SU-DHL-6 (cell line): Measurements from ENCODE around the gene HS2ST1.

Experiments
- H2AFZ ChIP-seq: fragments of 200-600 bp; sonication (generic); 2 replicates; pipeline ENCODE4 v1.6.1; 2014; ENCODE audit warnings: low read depth, mild to moderate bottlenecking, moderate library complexity, mixed read lengths, antibody characterized with exemption, low read length; ENCODE audit not compliant: severe bottlenecking
- H3F3A ChIP-seq: fragments of 200-600 bp; shearing (Covaris generic); 2 replicates; pipeline ENCODE4 v1.6.0; 2016; ENCODE audit warnings: antibody characterized with exemption, mild to moderate bottlenecking; ENCODE audit not compliant: insufficient read depth
- H3K27ac ChIP-seq: fragments of 200-600 bp; sonication (generic); 2 replicates; pipeline ENCODE4 v1.5.1; 2016; ENCODE audit warnings: low read depth, mild to moderate bottlenecking, low read length, moderate library complexity, mixed read lengths
- H3K27me3 ChIP-seq: fragments of 200-600 bp; sonication (generic), shearing (Covaris generic); 2 replicates; pipeline ENCODE4 v1.6.0; 2014; ENCODE audit warnings: mild to moderate bottlenecking, low read length
- H3K36me3 ChIP-seq: fragments of 200-600 bp; sonication (generic); 2 replicates; pipeline ENCODE4 v1.6.1; 2014; ENCODE audit warnings: mild to moderate bottlenecking, low read length, mixed read lengths
- H3K4me2 ChIP-seq: fragments of 300-600, 200-600 bp; shearing (Covaris generic), sonication (generic); 2 replicates; pipeline ENCODE4 v1.6.0; 2014; ENCODE audit warnings: low read length, low read depth, mild to moderate bottlenecking; ENCODE audit not compliant: poor library complexity, severe bottlenecking
- H3K4me3 ChIP-seq: fragments of 200-600 bp; sonication (generic); 2 replicates; pipeline ENCODE4 v1.5.1; 2014; ENCODE audit warnings: antibody characterized with exemption, low read length, mild to moderate bottlenecking, mixed read lengths; ENCODE audit not compliant: insufficient read depth, poor library complexity, severe bottlenecking
- H3K79me2 ChIP-seq: fragments of 200-600 bp; sonication (generic); 2 replicates; pipeline ENCODE4 v1.6.1; 2014; ENCODE audit warnings: mild to moderate bottlenecking, low read length, moderate library complexity; ENCODE audit not compliant: insufficient read depth
- H3K9ac ChIP-seq: fragments of 200-600 bp; sonication (generic); 2 replicates; pipeline ENCODE4 v1.7.0; 2014; ENCODE audit warnings: mild to moderate bottlenecking, low read length
- H3K9me2 ChIP-seq: fragments of 200-600 bp; sonication (generic); replicated peaks from 2 replicates; pipeline ENCODE4 v1.6.1; 2014; ENCODE audit warnings: low read length; ENCODE audit not compliant: insufficient read depth
- H3K9me3 ChIP-seq: fragments of 200-600 bp; sonication (generic); 2 replicates; pipeline ENCODE4 v1.6.1; 2014; ENCODE audit warnings: low read length, mixed read lengths; ENCODE audit not compliant: insufficient read depth
- H4K20me1 ChIP-seq: fragments of 200-600 bp; sonication (generic); 2 replicates; pipeline ENCODE4 v1.6.1; 2014; ENCODE audit warnings: low read depth, mild to moderate bottlenecking, antibody characterized with exemption, low read length, moderate library complexity, mixed read lengths
- EZH2phosphoT487 ChIP-seq: fragments of 200-600 bp; sonication (generic), shearing (Covaris generic); conservative IDR thresholded peaks from 2 replicates; pipeline ENCODE4 v1.6.1; 2018; ENCODE audit warnings: mild to moderate bottlenecking, antibody characterized with exemption, low read length, moderate library complexity, mixed read lengths
- TF ChIP-seq, protein P1 (sequence below): fragments of 200-600 bp; sonication (generic); IDR thresholded peaks from one replicate; pipeline ENCODE4 v1.5.1; 2017; ENCODE audit warnings: antibody characterized with exemption, mild to moderate bottlenecking, low read length, moderate library complexity; ENCODE audit not compliant: insufficient read depth, poor library complexity, severe bottlenecking

The HS2ST1 gene

DNA sequence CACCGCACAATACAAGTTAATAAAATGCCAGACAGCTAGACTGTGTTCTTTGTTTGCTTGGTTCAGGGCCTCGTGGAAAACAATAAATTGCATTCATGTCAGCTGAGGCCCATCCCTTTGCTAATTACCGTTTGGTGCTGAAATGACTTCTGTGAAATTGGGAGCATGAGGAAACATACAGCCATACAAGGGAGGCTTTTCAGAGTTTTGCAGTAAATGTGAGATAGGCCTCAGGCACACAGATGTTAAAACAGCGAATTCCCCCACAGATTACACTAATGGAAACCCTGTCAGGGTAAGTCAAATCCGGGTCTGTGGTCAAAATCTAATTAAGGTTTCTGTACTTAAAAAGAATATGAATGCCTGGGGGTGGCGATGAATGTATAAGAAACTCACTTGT lies 240.7 kb downstream of the HS2ST1 start:
- H3K27me3 ChIP-seq = no peaks in the 10 kb centered on the region
- H4K20me1 ChIP-seq = no peaks in the 10 kb centered on the region
- H3K9ac ChIP-seq = no peak overlapping the region
- H2AFZ ChIP-seq = no peak overlapping the region
- H3K79me2 ChIP-seq = no peaks in the 10 kb centered on the region
- H3K4me3 ChIP-seq = no peak overlapping the region
- H3K9me3 ChIP-seq = no peaks in the 10 kb centered on the region
- H3K27ac ChIP-seq = no peak overlapping the region
- no peaks in the 10 kb centered on the region for H3F3A ChIP-seq
- H3K36me3 ChIP-seq = no peaks in the 10 kb centered on the region
- H3K9me2 ChIP-seq = no peaks in the 10 kb centered on the region
- no peak for TF ChIP-seq EZH2phosphoT487
- TF ChIP-seq, protein P1, sequence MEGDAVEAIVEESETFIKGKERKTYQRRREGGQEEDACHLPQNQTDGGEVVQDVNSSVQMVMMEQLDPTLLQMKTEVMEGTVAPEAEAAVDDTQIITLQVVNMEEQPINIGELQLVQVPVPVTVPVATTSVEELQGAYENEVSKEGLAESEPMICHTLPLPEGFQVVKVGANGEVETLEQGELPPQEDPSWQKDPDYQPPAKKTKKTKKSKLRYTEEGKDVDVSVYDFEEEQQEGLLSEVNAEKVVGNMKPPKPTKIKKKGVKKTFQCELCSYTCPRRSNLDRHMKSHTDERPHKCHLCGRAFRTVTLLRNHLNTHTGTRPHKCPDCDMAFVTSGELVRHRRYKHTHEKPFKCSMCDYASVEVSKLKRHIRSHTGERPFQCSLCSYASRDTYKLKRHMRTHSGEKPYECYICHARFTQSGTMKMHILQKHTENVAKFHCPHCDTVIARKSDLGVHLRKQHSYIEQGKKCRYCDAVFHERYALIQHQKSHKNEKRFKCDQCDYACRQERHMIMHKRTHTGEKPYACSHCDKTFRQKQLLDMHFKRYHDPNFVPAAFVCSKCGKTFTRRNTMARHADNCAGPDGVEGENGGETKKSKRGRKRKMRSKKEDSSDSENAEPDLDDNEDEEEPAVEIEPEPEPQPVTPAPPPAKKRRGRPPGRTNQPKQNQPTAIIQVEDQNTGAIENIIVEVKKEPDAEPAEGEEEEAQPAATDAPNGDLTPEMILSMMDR = no peak
- H3K4me2 ChIP-seq = no peak overlapping the region

DNA sequence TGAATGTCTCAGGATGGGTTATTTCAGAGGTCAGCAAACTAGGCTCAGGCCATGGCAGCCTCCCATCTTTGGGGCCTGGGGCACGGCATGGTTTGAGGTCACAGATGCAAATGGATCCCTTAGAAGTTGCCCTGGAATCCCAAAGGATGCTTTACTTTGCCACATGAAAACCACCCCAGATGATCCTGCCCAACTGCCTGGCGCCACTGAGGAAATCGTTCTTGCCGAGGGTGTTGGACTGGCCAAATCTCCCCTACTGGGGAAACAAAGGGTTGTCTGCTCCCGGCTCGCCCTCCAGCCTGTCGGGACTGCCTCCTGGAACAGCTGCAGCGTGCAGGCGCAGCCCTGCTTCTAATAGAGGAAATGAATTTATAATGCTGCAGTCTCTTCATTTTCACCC lies 241.2 kb downstream of the HS2ST1 start:
- Histone ChIP-seq H3F3A (no peaks in the 10 kb centered on the region), H3K27ac (no peak overlapping the region), H3K9me2 (no peaks in the 10 kb centered on the region), H3K4me3 (no peak overlapping the region), H3K9me3 (no peaks in the 10 kb centered on the region), H2AFZ (no peak overlapping the region), H3K27me3 (no peaks in the 10 kb centered on the region), H3K4me2 (no peak overlapping the region), H4K20me1 (no peaks in the 10 kb centered on the region), H3K79me2 (no peaks in the 10 kb centered on the region), H3K36me3 (no peaks in the 10 kb centered on the region), H3K9ac (no peak overlapping the region)
- TF ChIP-seq, protein P1 = no peak
- no peak for TF ChIP-seq EZH2phosphoT487

DNA sequence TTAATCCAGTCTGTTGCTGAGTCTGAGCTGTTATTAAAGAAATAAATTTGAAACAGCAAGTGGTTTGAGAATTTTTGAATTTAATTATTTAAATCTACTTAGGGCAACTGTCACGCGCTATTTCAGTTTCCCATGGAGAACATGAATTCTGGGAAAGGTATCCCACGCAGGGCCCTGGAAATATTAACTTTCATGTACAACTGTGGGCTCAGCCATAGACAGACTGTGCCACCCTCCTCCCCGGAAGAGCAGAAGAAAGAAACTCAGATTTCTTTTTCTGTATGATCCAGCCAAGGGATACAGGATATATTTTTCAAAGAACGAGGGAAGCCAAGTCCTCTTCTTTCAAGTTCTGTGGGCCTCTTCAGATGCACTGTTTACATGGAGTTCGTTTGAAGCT lies 241.7 kb downstream of the HS2ST1 start:
- Histone ChIP-seq H3K27me3 (no peaks in the 10 kb centered on the region), H3K27ac (no peak overlapping the region), H3K79me2 (no peaks in the 10 kb centered on the region), H3K4me3 (no peak overlapping the region), H4K20me1 (no peaks in the 10 kb centered on the region), H3K4me2 (no peak overlapping the region), H3K36me3 (no peaks in the 10 kb centered on the region), H2AFZ (no peak overlapping the region), H3K9me3 (no peaks in the 10 kb centered on the region), H3K9me2 (no peaks in the 10 kb centered on the region), H3F3A (no peaks in the 10 kb centered on the region), H3K9ac (no peak overlapping the region)
- TF ChIP-seq EZH2phosphoT487 = no peak
- TF ChIP-seq, protein P1 = no peak
